Measurements from ENCODE around the gene FCHSD1. TPM values are rescaled to one million over a fixed set of nuclear protein-coding genes. Genes with fewer than 3 reads are reported as not detected.

The FCHSD1 gene
- total RNA-seq, 1 donor from 2014 or later: 10.1 TPM

- DNase-seq: no peak
Observed at GRCh38 chr5:141641634-141642267, 9.5 kb downstream of the FCHSD1 start.

- DNase-seq: no peak
Observed at GRCh38 chr5:141640698-141641097, 10.5 kb downstream of the FCHSD1 start.

GRCh38 chr5:141640051-141640415, 11.2 kb downstream of the FCHSD1 start:
- no peak for DNase-seq

GRCh38 chr5:141639357-141640050, 11.7 kb downstream of the FCHSD1 start:
- no peak for DNase-seq

- DNase-seq: no peak
Observed at GRCh38 chr5:141638771-141639170, 12.4 kb downstream of the FCHSD1 start.

GRCh38 chr5:141637767-141638419, 13.3 kb downstream of the FCHSD1 start:
- peak; percentile 65 for DNase-seq

- DNase-seq: no peak
Observed at GRCh38 chr5:141637123-141637766, 14.0 kb downstream of the FCHSD1 start.

- DNase-seq: peak; percentile 96
Observed at GRCh38 chr5:141636413-141637122, 14.7 kb downstream of the FCHSD1 start, which contains the start of the genes HDAC3 and RELL2. Gene HDAC3 (minus strand): TSS chr5:141636849. CDS start chr5:141636790, 59 bp downstream. Gene RELL2 (plus strand): TSS chr5:141636997. CDS start chr5:141638226, 1,229 bp downstream.

- no peak for DNase-seq
Observed at GRCh38 chr5:141636106-141636412, 15.2 kb downstream of the FCHSD1 start.

- no peak for DNase-seq
Observed at GRCh38 chr5:141635646-141636045, 15.6 kb downstream of the FCHSD1 start.

GRCh38 chr5:141634720-141635119, 16.5 kb downstream of the FCHSD1 start:
- DNase-seq: no peak

- DNase-seq: no peak
Observed at GRCh38 chr5:141633871-141634561, 17.2 kb downstream of the FCHSD1 start.

GRCh38 chr5:141632650-141633049, 18.6 kb downstream of the FCHSD1 start:
- no peak for DNase-seq

GRCh38 chr5:141630570-141631140, 20.6 kb downstream of the FCHSD1 start:
- no peak for DNase-seq

- DNase-seq: no peak
Observed at GRCh38 chr5:141628175-141628788, 22.9 kb downstream of the FCHSD1 start.

- DNase-seq: peak; percentile 28
Observed at GRCh38 chr5:141623611-141624010, 27.6 kb downstream of the FCHSD1 start.

- DNase-seq: no peak
Observed at GRCh38 chr5:141623186-141623585, 28.0 kb downstream of the FCHSD1 start.

- peak; percentile 98 for DNase-seq
Observed at GRCh38 chr5:141618804-141619554, 32.2 kb downstream of the FCHSD1 start, which contains the start of gene DIAPH1. Gene DIAPH1 (minus strand): TSS chr5:141619000. CDS start chr5:141618914, 86 bp downstream.

GRCh38 chr5:141618030-141618803, 33.0 kb downstream of the FCHSD1 start:
- peak; percentile 43 for DNase-seq

Data from tongue (tissue), 2 donors.